ENCODE results near the gene WNT5A. TPM values are rescaled to one million over a fixed set of nuclear protein-coding genes. Genes with fewer than 3 reads are reported as not detected.

The WNT5A gene
- 46.1 and 47.7 TPM in 2 replicates for total RNA-seq

GRCh38 chr3:55486857-55487380, at the start of gene WNT5A:
WNT5A (minus strand) TSS chr3:55487306; CDS start chr3:55486985, 321 bp downstream.

